AG09309 (cell line): ENCODE measurements around the gene NMUR2.

Experiments
- DNase-seq: peaks from one replicate; pipeline ENCODE4 v3.0.0-alpha.2; 2010; ENCODE audit warnings: low read depth
- H3K4me3 ChIP-seq: 2 replicates; pipeline ENCODE4 v1.5.1; 2011; ENCODE audit warnings: mild to moderate bottlenecking, low read depth, low read length, moderate library complexity; ENCODE audit not compliant: control insufficient read depth
- CTCF ChIP-seq: IDR thresholded peaks from 2 replicates; pipeline ENCODE4 v1.5.1; 2011; ENCODE audit warnings: mild to moderate bottlenecking, low read depth, low read length, inconsistent platforms; ENCODE audit not compliant: insufficient read depth, control insufficient read depth; ENCODE audit errors: missing control alignments

The NMUR2 gene

DNA sequence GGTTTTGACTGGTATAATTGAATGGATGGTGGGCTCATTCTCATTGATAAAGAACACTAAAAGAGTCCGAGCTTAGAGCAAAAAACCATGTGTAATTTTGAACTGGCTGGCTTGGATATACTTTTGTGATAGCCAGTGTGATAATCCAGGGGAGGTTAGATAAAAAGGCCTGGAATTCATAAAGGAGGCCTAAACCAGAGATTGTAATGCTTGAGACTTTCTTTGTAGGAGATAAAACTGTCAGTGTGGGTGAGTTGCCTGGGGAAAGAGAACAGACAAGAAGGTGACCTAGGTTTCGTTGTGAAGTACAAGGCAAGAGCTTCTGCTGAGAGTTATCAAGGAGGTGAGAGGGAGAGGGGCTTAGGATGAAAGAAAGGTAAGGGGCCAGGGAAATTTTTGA is 17.0 kb upstream of the NMUR2 start:
- H3K4me3 ChIP-seq: no peak overlapping the region
- no peak for DNase-seq
- no peak for TF ChIP-seq CTCF

DNA sequence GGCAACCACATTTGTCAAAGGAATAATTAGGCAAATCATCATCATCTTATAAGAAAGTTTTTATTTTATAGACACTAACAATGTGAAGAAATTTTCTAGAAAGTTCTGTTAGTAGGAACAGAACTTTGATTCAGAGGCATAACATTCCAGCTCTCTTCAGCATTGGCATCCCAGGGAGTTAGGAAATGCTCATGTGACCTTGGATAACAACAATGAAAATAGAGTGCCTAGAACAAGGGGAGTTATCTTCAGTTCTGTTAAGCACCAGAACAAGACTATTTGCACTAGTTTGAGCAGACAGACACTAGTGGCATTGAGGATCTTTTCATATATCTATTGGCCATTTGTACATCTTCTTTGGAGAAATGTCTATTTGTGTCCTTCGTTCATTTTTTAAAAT is 7.0 kb upstream of the NMUR2 start:
- TF ChIP-seq CTCF: no peak
- DNase-seq: no peak
- H3K4me3 ChIP-seq: no peak overlapping the region

GRCh38 chr5:152406082-152406481 is 1.0 kb upstream of the NMUR2 start:
- TF ChIP-seq CTCF: no peak

GRCh38 chr5:152404494-152404893 is 585 bp downstream of the NMUR2 start:
- DNase-seq: no peak
- TF ChIP-seq CTCF: no peak
- H3K4me3 ChIP-seq: no peak overlapping the region

More at GRCh38 chr5:152406082-152406481, 1.0 kb upstream of the NMUR2 start:
- DNase-seq: no peak
- H3K4me3 ChIP-seq: no peak overlapping the region

DNA sequence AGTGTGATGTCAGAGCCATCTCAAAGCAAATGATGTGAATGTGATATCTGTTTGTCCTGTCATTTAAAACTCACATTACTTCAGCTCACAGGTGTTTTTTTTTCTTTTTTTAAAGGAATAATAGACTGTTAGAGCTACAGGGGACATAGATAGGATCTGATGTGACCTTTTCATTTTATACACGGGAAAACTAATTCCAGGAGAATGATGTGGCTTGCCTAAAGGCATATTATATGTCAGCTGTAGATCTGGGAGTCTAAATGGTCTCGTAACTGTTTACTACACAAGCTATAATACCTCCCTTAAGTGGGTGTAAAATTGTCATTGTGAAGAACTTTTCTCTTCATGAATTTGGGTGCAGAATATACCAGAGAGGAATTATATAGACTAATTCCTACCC is 2.0 kb downstream of the NMUR2 start:
- TF ChIP-seq CTCF: no peak
- DNase-seq: no peak

DNA sequence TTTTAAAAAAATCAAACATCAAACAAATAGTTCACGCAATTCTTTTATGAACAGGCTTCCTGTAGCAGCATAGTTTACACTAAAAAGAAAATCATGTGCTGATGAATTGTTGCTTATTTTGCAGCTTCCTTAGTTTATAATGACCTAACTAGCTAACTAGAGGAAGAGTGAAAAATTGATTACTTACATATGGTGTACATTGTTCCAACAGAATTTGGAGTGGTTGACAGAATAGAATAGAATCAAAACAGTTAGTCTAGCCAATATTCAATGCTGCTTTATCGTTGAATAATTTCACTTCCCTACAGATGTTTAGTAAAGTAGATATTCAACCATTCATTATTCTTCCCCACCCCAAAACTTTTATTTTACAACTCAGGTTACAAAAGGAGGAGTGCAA is 4.2 kb downstream of the NMUR2 start:
- H3K4me3 ChIP-seq: no peak overlapping the region
- TF ChIP-seq CTCF: no peak
- no peak for DNase-seq

More for the DNA sequence above, 2.0 kb downstream of the NMUR2 start:
- no peak overlapping the region for H3K4me3 ChIP-seq

DNA sequence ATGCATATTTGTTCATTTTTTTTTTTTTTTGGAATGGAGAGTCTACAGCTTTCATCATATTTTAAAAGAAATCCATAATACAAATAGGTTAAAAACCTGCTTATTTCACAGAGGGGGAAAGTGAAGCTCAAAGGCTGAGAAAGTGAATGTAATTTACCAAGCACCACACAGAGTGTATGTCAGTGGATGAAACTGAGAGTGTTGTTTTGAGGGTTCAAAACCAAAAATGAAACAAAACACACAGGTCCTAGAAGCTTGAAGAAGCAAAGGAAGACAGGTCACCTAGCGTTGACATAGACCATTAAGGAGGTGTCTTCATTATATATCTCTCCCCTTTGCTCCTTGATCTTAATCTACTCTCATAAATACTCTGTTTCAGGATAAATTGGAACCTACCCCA is 7.5 kb downstream of the NMUR2 start:
- DNase-seq: no peak
- no peak overlapping the region for H3K4me3 ChIP-seq
- no peak for TF ChIP-seq CTCF
